IMR-90 (cell line): ENCODE measurements around the gene STUB1.

ENCODE experiments used
- CEBPB ChIP-seq: IDR thresholded peaks from 2 replicates; pipeline ENCODE4 v1.6.1; 2012; ENCODE audit warnings: low read depth, low read length, improper control_type of control experiment
- MAFK ChIP-seq: IDR thresholded peaks from 2 replicates; pipeline ENCODE4 v1.6.1; 2012; ENCODE audit warnings: low read depth, low read length, improper control_type of control experiment
- MAZ ChIP-seq: IDR thresholded peaks from 2 replicates; pipeline ENCODE4 v1.6.1; 2012; ENCODE audit warnings: low read depth, mild to moderate bottlenecking, low read length, improper control_type of control experiment, moderate library complexity, borderline replicate concordance
- POLR2A ChIP-seq: IDR thresholded peaks from 2 replicates; pipeline ENCODE4 v1.6.1; 2012; ENCODE audit warnings: mild to moderate bottlenecking, low read depth, low read length
- RAD21 ChIP-seq: IDR thresholded peaks from 2 replicates; pipeline ENCODE4 v1.6.1; 2012; ENCODE audit warnings: low read length, improper control_type of control experiment
- RFX5 ChIP-seq: IDR thresholded peaks from 2 replicates; pipeline ENCODE4 v1.8.0; 2012; ENCODE audit warnings: low read depth, mild to moderate bottlenecking, low read length, moderate library complexity
- TF ChIP-seq, protein P1 (sequence below): conservative IDR thresholded peaks from 2 replicates; pipeline ENCODE4 v1.5.1; 2012; ENCODE audit warnings: mild to moderate bottlenecking, low read depth, low read length, improper control_type of control experiment

DNA sequence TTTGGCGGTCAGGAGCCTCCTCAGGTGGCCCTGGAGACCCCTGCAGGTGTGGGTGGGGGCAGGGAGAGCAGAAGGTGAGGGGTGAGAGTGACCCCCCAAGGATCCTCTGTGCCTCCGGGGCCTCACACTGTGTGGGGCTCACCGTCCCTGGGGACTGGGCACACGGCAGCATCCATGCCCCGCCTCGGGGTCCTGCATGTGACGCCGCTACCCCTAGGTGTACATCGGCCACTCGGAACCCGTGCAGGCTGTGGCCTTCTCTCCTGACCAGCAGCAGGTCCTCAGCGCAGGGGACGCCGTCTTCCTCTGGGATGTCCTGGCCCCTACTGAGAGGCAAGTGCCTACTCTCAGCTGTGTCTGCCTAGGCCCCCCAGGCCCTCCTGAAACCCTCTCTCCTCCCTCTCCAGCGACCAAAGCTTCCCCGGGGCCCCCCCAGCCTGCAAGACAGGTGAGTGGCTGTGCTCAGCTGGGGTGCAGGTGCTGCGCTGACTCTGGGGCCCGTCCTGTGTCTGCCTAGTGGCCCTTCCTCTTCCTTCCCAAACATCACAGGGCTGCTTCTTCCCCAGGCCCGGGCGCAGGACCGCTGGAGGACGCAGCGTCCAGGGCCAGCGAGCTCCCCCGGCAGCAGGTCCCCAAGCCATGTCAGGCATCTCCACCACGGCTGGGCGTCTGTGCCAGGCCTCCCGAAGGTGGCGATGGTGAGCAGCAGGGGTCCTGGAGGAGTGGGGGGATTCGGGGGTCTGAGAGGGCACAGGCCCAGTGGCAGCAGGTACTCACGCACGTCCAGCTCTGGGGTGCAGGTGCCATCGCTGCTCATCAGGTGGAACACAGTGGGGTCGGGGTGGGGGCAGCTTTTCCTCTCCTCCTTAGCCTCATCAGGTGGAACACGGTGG is 21.3 kb upstream of the STUB1 start:
- TF ChIP-seq, protein P1, sequence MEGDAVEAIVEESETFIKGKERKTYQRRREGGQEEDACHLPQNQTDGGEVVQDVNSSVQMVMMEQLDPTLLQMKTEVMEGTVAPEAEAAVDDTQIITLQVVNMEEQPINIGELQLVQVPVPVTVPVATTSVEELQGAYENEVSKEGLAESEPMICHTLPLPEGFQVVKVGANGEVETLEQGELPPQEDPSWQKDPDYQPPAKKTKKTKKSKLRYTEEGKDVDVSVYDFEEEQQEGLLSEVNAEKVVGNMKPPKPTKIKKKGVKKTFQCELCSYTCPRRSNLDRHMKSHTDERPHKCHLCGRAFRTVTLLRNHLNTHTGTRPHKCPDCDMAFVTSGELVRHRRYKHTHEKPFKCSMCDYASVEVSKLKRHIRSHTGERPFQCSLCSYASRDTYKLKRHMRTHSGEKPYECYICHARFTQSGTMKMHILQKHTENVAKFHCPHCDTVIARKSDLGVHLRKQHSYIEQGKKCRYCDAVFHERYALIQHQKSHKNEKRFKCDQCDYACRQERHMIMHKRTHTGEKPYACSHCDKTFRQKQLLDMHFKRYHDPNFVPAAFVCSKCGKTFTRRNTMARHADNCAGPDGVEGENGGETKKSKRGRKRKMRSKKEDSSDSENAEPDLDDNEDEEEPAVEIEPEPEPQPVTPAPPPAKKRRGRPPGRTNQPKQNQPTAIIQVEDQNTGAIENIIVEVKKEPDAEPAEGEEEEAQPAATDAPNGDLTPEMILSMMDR = no peak
- TF ChIP-seq RAD21 (no peak), POLR2A (no peak), RFX5 (no peak), CEBPB (no peak), MAZ (no peak), MAFK (no peak)
